ENCODE data around the gene MYO1F.

Gene MYO1F

GRCh38 chr19:8512115-8512967 lies 64.9 kb downstream of the MYO1F start:
- no peak for DNase-seq (ENCODE audit: low read depth)
- no peak for TF ChIP-seq CTCF (IDR thresholded peaks at IDR 0.05; ENCODE audit: low read depth, low read length, missing control alignments)
- no peak overlapping the region for H3K4me3 ChIP-seq (ENCODE audit: low read depth, low read length)

DNA sequence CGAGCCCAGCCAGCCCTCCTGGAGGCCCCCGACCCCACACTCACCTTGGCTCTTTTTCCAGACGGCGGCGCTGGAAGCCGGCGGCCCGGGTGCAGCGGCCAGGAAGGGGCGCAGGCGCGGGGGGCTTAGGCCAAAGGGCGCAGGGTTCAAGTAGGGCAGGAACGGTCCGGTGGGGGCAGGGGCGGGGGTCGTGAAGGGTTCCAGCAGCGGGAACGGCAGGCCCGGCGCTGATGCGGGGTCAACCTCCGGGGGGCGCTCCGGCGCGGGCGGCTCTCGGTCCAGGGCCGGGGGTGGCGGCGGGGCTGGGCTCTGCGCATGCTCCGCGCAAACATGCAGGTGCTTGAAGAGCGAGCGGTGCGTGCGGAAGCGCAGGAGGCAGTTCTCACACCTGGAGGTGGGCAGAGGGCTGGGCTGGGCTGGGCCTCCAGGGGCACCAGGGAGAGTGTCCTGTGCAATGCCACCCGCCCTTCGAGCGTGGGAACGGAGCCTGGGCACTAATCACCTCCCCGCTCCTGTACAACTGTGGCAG lies 65.6 kb downstream of the MYO1F start:
- H3K4me3 ChIP-seq (ENCODE audit: low read depth, low read length), result no peak overlapping the region
- peak; percentile 17 for TF ChIP-seq CTCF (IDR thresholded peaks at IDR 0.05; ENCODE audit: low read depth, low read length, missing control alignments)
- DNase-seq (ENCODE audit: low read depth), result no peak

DNA sequence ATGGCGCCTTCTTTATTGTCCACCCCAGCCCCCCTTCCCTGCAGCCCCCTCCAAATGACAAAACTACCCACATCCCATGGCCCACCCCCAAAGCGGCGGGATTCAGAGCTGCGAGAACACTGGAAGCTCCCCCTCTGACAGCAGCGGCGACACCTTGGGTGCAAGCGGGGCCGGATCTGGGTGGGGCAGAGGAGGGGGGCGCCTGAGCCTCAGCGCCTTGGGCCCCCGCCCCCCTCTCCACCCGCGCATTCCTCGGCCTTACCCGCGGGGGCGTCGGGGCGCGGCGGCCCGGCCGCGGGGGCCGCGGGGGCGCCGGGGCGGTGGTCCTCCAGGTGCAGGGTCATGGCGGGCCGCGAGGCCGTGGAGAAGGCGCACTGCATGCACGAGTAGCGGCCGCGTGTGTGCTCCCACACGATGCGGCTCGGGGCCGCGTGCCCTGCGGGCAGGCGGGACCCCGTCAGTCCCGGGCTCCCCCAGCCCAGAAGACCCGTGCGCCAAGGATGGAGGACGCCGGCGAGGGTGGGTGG lies 66.6 kb downstream of the MYO1F start:
- no peak for TF ChIP-seq CTCF (IDR thresholded peaks at IDR 0.05; ENCODE audit: low read depth, low read length, missing control alignments)
- DNase-seq (ENCODE audit: low read depth), result no peak
- no peak overlapping the region for H3K4me3 ChIP-seq (ENCODE audit: low read depth, low read length)

DNA sequence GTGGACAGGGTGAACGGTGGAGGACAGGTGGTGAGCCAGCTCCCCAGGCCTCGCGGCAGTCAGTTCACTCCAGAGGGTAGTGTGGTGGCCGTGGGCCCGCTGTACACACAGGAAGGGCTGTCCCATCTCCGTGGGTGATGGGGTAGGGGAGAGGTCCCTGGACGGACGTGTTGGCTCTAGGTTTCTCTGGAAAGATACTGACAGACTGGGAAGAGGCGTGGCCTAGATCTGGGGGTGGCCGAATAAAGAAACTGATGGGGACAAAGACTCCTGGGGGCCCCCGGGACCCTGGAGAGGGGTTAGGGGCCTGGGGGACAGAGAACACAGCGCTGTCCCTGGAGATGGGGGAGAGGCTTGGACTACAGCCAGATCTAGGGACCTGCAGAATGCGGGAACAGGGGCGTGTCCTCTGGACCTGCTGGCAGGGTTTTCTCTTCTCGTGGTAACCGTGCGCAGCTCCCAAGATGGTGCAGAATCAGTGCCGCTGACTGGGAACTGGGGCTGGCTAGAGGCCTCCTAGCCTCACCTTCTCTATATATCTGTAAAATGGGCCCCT lies 70.8 kb downstream of the MYO1F start:
- DNase-seq (ENCODE audit: low read depth), result no peak
- H3K4me3 ChIP-seq (ENCODE audit: low read depth, low read length), result peak overlapping the region; percentile 56; the same call in 1 of the 2 replicates
- TF ChIP-seq CTCF (IDR thresholded peaks at IDR 0.05; ENCODE audit: low read depth, low read length, missing control alignments), result no peak

GRCh38 chr19:8505680-8506401 lies 71.4 kb downstream of the MYO1F start:
- TF ChIP-seq CTCF (IDR thresholded peaks at IDR 0.05; ENCODE audit: low read depth, low read length, missing control alignments), result peak; percentile 87
- DNase-seq (ENCODE audit: low read depth), result no peak
- peak overlapping the region; percentile 56 for H3K4me3 ChIP-seq (ENCODE audit: low read depth, low read length)

DNA sequence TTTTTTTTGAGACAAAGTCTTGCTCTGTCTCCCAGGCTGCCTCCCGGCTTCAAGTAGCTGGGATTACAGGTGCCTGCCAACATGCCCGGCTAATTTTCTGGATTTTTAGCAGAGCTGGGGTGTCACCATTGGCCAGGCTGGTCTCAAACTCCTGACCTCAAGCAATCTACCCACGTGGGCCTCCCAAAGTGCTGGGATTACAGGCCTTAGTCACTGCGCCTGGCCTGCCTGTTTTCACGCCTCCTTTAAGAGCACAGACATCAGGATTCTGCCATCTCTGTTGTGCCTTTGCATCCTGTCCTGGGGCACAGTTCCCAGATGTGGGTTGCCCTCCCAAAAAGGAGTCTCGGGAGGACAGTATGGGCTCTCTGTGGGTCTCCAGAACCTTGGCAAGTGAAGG lies 72.3 kb downstream of the MYO1F start:
- no peak for TF ChIP-seq CTCF (IDR thresholded peaks at IDR 0.05; ENCODE audit: low read depth, low read length, missing control alignments)
- H3K4me3 ChIP-seq (ENCODE audit: low read depth, low read length), result no peak overlapping the region
- DNase-seq (ENCODE audit: low read depth), result no peak
